CD14-positive monocyte (primary cell): Measurements from ENCODE around the gene HSFX2. TPM values are rescaled to one million over a fixed set of nuclear protein-coding genes. Genes with fewer than 3 reads are reported as not detected.

Source experiments
- DNase-seq, 3 donors: peaks; one replicate each; pipeline ENCODE4 v3.0.0-alpha.2; 2011 to 2022
- H2AFZ ChIP-seq: 2 replicates; pipeline ENCODE4 v1.6.0; 2012; ENCODE audit warnings: mild to moderate bottlenecking, low read depth, low read length, inconsistent platforms; ENCODE audit not compliant: insufficient read depth, poor library complexity, severe bottlenecking
- H3K27ac ChIP-seq, 2 donors: 1 replicate in 1 of 2; 2 replicates in 1 of 2; pipeline ENCODE4 v1.5.1; 2012 to 2013; ENCODE audit warnings: low read length in 2 of 2, control low read depth in 1 of 2, inconsistent platforms in 1 of 2, low read depth in 1 of 2, mild to moderate bottlenecking in 1 of 2
- H3K27me3 ChIP-seq, 2 donors: one replicate each; pipeline versions ENCODE4 v1.6.0 to v1.6.1; 2011 to 2013; ENCODE audit warnings: low read length in 2 of 2; ENCODE audit not compliant: control insufficient read depth in 2 of 2, insufficient read depth in 2 of 2
- H3K36me3 ChIP-seq, 2 donors: replicated peaks in 1 of 2; 1 replicate in 1 of 2; 2 replicates in 1 of 2; pipeline versions ENCODE4 v1.5.1 to v1.6.1; 2012 to 2013; ENCODE audit warnings: low read length in 2 of 2, control low read depth in 1 of 2, inconsistent platforms in 1 of 2, mild to moderate bottlenecking in 1 of 2; ENCODE audit not compliant: insufficient read depth in 2 of 2, control insufficient read depth in 1 of 2
- H3K4me1 ChIP-seq, 2 donors: 1 replicate in 1 of 2; 2 replicates in 1 of 2; pipeline versions ENCODE4 v1.5.1 to v1.6.1; 2012 to 2013; ENCODE audit warnings: low read length in 2 of 2, control low read depth in 1 of 2, inconsistent platforms in 1 of 2, mild to moderate bottlenecking in 1 of 2, moderate library complexity in 1 of 2; ENCODE audit not compliant: insufficient read depth in 2 of 2, control insufficient read depth in 1 of 2
- H3K4me2 ChIP-seq: replicated peaks from 2 replicates; pipeline ENCODE3; 2012; ENCODE audit warnings: low read length, moderate library complexity, mild to moderate bottlenecking; ENCODE audit not compliant: poor library complexity, severe bottlenecking; ENCODE audit errors: extremely low read depth
- H3K4me3 ChIP-seq, 3 experiments: fragments of 200-600 bp in 1 of 3; sonication (generic) in 1 of 3; replicated peaks in 1 of 3; 1 replicate in 2 of 3; 2 replicates in 1 of 3; pipeline ENCODE4 v1.5.1; 2011 to 2013; ENCODE audit warnings: low read length in 3 of 3, mild to moderate bottlenecking in 3 of 3, control low read depth in 2 of 3, low read depth in 2 of 3, inconsistent platforms in 1 of 3, moderate library complexity in 1 of 3
- H3K79me2 ChIP-seq: 2 replicates; pipeline ENCODE4 v1.6.0; 2012; ENCODE audit warnings: mild to moderate bottlenecking, control low read depth, inconsistent platforms, low read length, moderate library complexity; ENCODE audit not compliant: insufficient read depth
- H3K9ac ChIP-seq: 2 replicates; pipeline ENCODE4 v1.6.0; 2017; ENCODE audit warnings: low read length, mild to moderate bottlenecking; ENCODE audit not compliant: insufficient read depth, poor library complexity, severe bottlenecking
- H3K9me3 ChIP-seq, 2 donors: replicated peaks in 1 of 2; 1 replicate in 1 of 2; 2 replicates in 1 of 2; pipeline versions ENCODE4 v1.5.1 to v1.6.1; 2012 to 2013; ENCODE audit warnings: low read length in 2 of 2, control low read depth in 1 of 2; ENCODE audit not compliant: control insufficient read depth in 1 of 2, insufficient read depth in 1 of 2
- H4K20me1 ChIP-seq: 2 replicates; pipeline ENCODE4 v1.6.0; 2012; ENCODE audit warnings: mild to moderate bottlenecking, low read length, control low read depth, moderate library complexity; ENCODE audit not compliant: insufficient read depth
- H3K27ac Mint-ChIP-seq, 7 donors: one replicate each; pipeline ENCODE4 v1.8.0; 2020; ENCODE audit warnings: mild to moderate bottlenecking in 7 of 7, mixed read lengths in 7 of 7, moderate library complexity in 6 of 7, inconsistent platforms in 2 of 7
- H3K27me3 Mint-ChIP-seq, 3 donors: one replicate each; pipeline ENCODE4 v1.8.0; 2021 to 2022; ENCODE audit warnings: low read depth in 3 of 3, mild to moderate bottlenecking in 3 of 3, mixed read lengths in 3 of 3, moderate library complexity in 3 of 3, inconsistent platforms in 1 of 3
- H3K36me3 Mint-ChIP-seq, 2 donors: one replicate each; pipeline ENCODE4 v1.8.0; 2020; ENCODE audit warnings: mixed read lengths in 2 of 2, inconsistent platforms in 1 of 2, mild to moderate bottlenecking in 1 of 2
- H3K4me1 Mint-ChIP-seq: one replicate; pipeline ENCODE4 v1.8.0; 2020; ENCODE audit warnings: mild to moderate bottlenecking, mixed read lengths
- H3K4me3 Mint-ChIP-seq, 2 donors: one replicate each; pipeline ENCODE4 v1.8.0; 2020; ENCODE audit warnings: mild to moderate bottlenecking in 2 of 2, mixed read lengths in 2 of 2, moderate library complexity in 1 of 2
- H3K9me3 Mint-ChIP-seq, 7 donors: one replicate each; pipeline ENCODE4 v1.8.0; 2020 to 2022; ENCODE audit warnings: mixed read lengths in 7 of 7, mild to moderate bottlenecking in 6 of 7, moderate library complexity in 6 of 7, inconsistent platforms in 2 of 7
- CTCF ChIP-seq: fragments of 200-600 bp; IDR thresholded peaks from one replicate; pipeline ENCODE4 v1.8.0; 2022; ENCODE audit warnings: antibody characterized with exemption, mild to moderate bottlenecking
- WGBS: methylation state at CpG from one replicate; pipeline ENCODE4 v1.1.5; 2013; ENCODE audit warnings: missing lambda C conversion rate; ENCODE audit not compliant: insufficient coverage; 5-methylcytosine and 5-hydroxymethylcytosine counted together
- intact Hi-C, 2 donors: fragments of 100-400 bp; cut with micrococcal nuclease; formaldehyde crosslinking; loops; one replicate each; pipeline versions ENCODE4 v1.15.0 to v1.15.1; 2023
- polyA plus RNA-seq, 3 donors: library from polyadenylated mRNA; depleted of rRNA in 1 of 3; unstranded in 2 of 3; stranded (reverse) in 1 of 3; fragments of 300-500 nt in 2 of 3; fragments of >200 nt in 1 of 3; fragmentation: Illumina TruSeq in 2 of 3; gene quantifications; 1 replicate in 2 of 3; 2 replicates in 1 of 3; pipeline ENCODE4 v1.2.3, GENCODE V29; 2012 to 2021

HSFX2 gene
- polyA plus RNA-seq, 3 donors: 0.11 TPM; not detected in 2

GRCh38 chrX:149568701-149569296, 26.3 kb downstream of the HSFX2 start:
- peaks cover 0 to 5% (median 1%) of the 10 kb centered on the region in 3 donors for H3K27me3 Mint-ChIP-seq
- no peak overlapping the region for H3K27ac ChIP-seq
- H3K79me2 ChIP-seq: no peaks in the 10 kb centered on the region
- no peak for TF ChIP-seq CTCF
- no peak overlapping the region for H3K4me3 Mint-ChIP-seq
- WGBS: no CpG with 5 or more reads among the region's 5 CpGs
- no peak overlapping the region for H3K27ac Mint-ChIP-seq
- H3K27me3 ChIP-seq: no peaks in the 10 kb centered on the region
- H2AFZ ChIP-seq: no peak overlapping the region
- H3K36me3 Mint-ChIP-seq: no peaks in the 10 kb centered on the region
- no peaks in the 10 kb centered on the region for H3K36me3 ChIP-seq
- no peaks in the 10 kb centered on the region for H4K20me1 ChIP-seq
- intact Hi-C loops: no loop called here
- H3K4me2 ChIP-seq: no peak overlapping the region
- H3K4me1 ChIP-seq: no peaks in the 10 kb centered on the region
- no peak overlapping the region for H3K4me3 ChIP-seq
- no peak for DNase-seq
- peaks cover 0 to 7% (median 2%) of the 10 kb centered on the region in 7 donors for H3K9me3 Mint-ChIP-seq
- no peaks in the 10 kb centered on the region for H3K4me1 Mint-ChIP-seq
- H3K9me3 ChIP-seq: no peaks in the 10 kb centered on the region
- no peak overlapping the region for H3K9ac ChIP-seq

GRCh38 chrX:149567621-149568417, 27.3 kb downstream of the HSFX2 start:
- Histone ChIP-seq H3K4me3 (no peak overlapping the region), H3K27me3 (no peaks in the 10 kb centered on the region), H3K4me1 (no peaks in the 10 kb centered on the region), H3K9ac (no peak overlapping the region), H2AFZ (no peak overlapping the region), H3K36me3 (no peaks in the 10 kb centered on the region), H3K9me3 (no peaks in the 10 kb centered on the region), H3K27ac (no peak overlapping the region), H4K20me1 (no peaks in the 10 kb centered on the region), H3K4me2 (no peak overlapping the region), H3K79me2 (no peaks in the 10 kb centered on the region)
- intact Hi-C loops: no loop called here
- H3K9me3 Mint-ChIP-seq: peaks cover 0 to 7% (median 2%) of the 10 kb centered on the region in 7 donors
- peaks cover 2 to 5% (median 4%) of the 10 kb centered on the region in 3 donors for H3K27me3 Mint-ChIP-seq
- no peak overlapping the region for H3K27ac Mint-ChIP-seq
- H3K36me3 Mint-ChIP-seq: no peaks in the 10 kb centered on the region
- H3K4me3 Mint-ChIP-seq: no peak overlapping the region
- DNase-seq: no peak
- no peaks in the 10 kb centered on the region for H3K4me1 Mint-ChIP-seq
- no peak for TF ChIP-seq CTCF
- WGBS: 93% methylated on average over 3 of the region's 7 CpGs
